ENCODE results near the gene CHODL. TPM values are rescaled to one million over a fixed set of nuclear protein-coding genes. Genes with fewer than 3 reads are reported as not detected.

The CHODL gene
- total RNA-seq, 2 experiments from 2014 or later: 0.07 TPM; not detected in 1

DNA sequence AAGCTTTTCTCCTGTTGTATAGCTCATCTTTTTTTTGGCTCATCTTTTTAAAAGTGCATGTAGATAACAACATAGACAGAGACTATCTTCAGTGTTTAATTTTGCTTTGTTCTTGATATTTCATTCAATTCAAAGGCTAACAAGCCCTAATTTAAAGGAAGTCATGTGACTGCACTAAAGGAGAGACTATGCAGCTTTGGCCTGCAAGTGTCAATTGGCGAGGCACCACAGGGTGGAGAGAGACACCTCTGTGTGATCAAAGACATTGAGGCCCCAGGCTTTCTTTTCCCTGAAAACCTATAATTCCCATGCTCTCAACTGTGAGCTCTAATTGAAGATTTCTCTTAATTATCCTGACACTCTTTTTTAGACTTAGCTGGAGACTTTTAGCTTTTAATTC is 53.6 kb downstream of the CHODL start:
- DNase-seq: no peak
- Mint-ChIP-seq H3K4me3 (no peak overlapping the region), H3K9me3 (ENCODE audit: low read depth) (no peaks in the 10 kb centered on the region), H3K36me3 (ENCODE audit: low read depth) (no peaks in the 10 kb centered on the region), H3K27me3 (no peaks in the 10 kb centered on the region), H3K4me1 (no peaks in the 10 kb centered on the region), H3K27ac (no peak overlapping the region)
- no peak for ATAC-seq
- intact Hi-C loops (cut with DNase I, micrococcal nuclease): no loop called here
- POLR2A ChIA-PET: no interaction called here
- CTCF ChIA-PET: no interaction called here

Other genes starting within 250 kb of the CHODL start
- gene TMPRSS15, start 159.0 kb downstream of the CHODL start, total RNA-seq: not detected

Measured in activated CD4-positive, alpha-beta T cell treated with anti-CD3 and anti-CD28 coated beads for 36 hours (primary cell).